ENCODE results near the gene MOCS1.

DNA sequence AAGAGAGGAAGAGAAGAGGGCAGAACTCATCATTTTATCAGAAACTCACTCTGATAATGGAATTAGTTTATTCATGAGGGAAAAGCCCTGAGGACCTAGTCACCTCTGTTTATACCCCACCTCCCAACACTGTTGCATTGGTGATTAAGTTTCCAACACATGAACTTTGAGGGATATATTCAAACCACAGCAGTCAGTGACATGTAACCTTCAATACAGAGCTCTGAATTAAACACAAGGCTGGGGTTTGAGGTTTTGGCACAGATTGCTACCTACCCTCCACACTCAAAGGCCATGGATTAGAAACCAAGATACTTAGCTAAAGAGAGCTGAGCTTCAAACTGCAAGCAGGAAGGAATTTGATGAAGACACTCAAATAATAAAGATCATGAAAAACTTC is 48.5 kb upstream of the MOCS1 start:
- TF ChIP-seq, protein P1, sequence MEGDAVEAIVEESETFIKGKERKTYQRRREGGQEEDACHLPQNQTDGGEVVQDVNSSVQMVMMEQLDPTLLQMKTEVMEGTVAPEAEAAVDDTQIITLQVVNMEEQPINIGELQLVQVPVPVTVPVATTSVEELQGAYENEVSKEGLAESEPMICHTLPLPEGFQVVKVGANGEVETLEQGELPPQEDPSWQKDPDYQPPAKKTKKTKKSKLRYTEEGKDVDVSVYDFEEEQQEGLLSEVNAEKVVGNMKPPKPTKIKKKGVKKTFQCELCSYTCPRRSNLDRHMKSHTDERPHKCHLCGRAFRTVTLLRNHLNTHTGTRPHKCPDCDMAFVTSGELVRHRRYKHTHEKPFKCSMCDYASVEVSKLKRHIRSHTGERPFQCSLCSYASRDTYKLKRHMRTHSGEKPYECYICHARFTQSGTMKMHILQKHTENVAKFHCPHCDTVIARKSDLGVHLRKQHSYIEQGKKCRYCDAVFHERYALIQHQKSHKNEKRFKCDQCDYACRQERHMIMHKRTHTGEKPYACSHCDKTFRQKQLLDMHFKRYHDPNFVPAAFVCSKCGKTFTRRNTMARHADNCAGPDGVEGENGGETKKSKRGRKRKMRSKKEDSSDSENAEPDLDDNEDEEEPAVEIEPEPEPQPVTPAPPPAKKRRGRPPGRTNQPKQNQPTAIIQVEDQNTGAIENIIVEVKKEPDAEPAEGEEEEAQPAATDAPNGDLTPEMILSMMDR (IDR thresholded peaks at IDR 0.05), result no peak
- no peak for TF ChIP-seq POLR2A (IDR thresholded peaks at IDR 0.05)
